ENCODE results near the gene FKBP15.

The FKBP15 gene

GRCh38 chr9:113186137-113186755, 34.8 kb downstream of the FKBP15 start:
- TF ChIP-seq ZNF8 (CRISPR knock-in tag; IDR thresholded peaks at IDR 0.05) (no peak), SNAI2 (CRISPR knock-in tag; IDR thresholded peaks at IDR 0.05) (no peak), TOX (CRISPR knock-in tag; IDR thresholded peaks at IDR 0.05; ENCODE audit: borderline replicate concordance) (no peak), TSHZ2 (CRISPR knock-in tag; IDR thresholded peaks at IDR 0.05) (no peak), BACH2 (CRISPR knock-in tag; IDR thresholded peaks at IDR 0.05; ENCODE audit: borderline replicate concordance) (no peak), ZFP30 (CRISPR knock-in tag; IDR thresholded peaks at IDR 0.05) (no peak)
- TF ChIP-seq, protein P1, sequence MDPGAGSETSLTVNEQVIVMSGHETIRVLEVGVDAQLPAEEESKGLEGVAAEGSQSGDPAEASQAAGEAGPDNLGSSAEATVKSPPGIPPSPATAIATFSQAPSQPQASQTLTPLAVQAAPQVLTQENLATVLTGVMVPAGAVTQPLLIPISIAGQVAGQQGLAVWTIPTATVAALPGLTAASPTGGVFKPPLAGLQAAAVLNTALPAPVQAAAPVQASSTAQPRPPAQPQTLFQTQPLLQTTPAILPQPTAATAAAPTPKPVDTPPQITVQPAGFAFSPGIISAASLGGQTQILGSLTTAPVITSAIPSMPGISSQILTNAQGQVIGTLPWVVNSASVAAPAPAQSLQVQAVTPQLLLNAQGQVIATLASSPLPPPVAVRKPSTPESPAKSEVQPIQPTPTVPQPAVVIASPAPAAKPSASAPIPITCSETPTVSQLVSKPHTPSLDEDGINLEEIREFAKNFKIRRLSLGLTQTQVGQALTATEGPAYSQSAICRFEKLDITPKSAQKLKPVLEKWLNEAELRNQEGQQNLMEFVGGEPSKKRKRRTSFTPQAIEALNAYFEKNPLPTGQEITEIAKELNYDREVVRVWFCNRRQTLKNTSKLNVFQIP (CRISPR knock-in tag; IDR thresholded peaks at IDR 0.05; ENCODE audit: borderline replicate concordance, low read depth), result no peak
- TF ChIP-seq, protein P2, sequence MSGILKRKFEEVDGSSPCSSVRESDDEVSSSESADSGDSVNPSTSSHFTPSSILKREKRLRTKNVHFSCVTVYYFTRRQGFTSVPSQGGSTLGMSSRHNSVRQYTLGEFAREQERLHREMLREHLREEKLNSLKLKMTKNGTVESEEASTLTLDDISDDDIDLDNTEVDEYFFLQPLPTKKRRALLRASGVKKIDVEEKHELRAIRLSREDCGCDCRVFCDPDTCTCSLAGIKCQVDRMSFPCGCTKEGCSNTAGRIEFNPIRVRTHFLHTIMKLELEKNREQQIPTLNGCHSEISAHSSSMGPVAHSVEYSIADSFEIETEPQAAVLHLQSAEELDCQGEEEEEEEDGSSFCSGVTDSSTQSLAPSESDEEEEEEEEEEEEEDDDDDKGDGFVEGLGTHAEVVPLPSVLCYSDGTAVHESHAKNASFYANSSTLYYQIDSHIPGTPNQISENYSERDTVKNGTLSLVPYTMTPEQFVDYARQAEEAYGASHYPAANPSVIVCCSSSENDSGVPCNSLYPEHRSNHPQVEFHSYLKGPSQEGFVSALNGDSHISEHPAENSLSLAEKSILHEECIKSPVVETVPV (CRISPR knock-in tag; IDR thresholded peaks at IDR 0.05), result no peak
- no peak for ATAC-seq

- TF ChIP-seq ARNTL (CRISPR knock-in tag; IDR thresholded peaks at IDR 0.05; ENCODE audit: borderline replicate concordance, low read depth), result no peak
- no peak for TF ChIP-seq ISL1 (CRISPR knock-in tag; IDR thresholded peaks at IDR 0.05)
- no peak for TF ChIP-seq ZNF565 (CRISPR knock-in tag; conservative IDR thresholded peaks at IDR 0.05; ENCODE audit: low read depth)
- TF ChIP-seq ZFP30 (CRISPR knock-in tag; IDR thresholded peaks at IDR 0.05), result no peak
- no peak for TF ChIP-seq TCF4 (CRISPR knock-in tag; IDR thresholded peaks at IDR 0.05; ENCODE audit: borderline replicate concordance)
- TF ChIP-seq BACH2 (CRISPR knock-in tag; IDR thresholded peaks at IDR 0.05; ENCODE audit: borderline replicate concordance), result no peak
- ATAC-seq, result no peak
Observed at GRCh38 chr9:113185271-113185670, 35.8 kb downstream of the FKBP15 start.

GRCh38 chr9:113184539-113184938, 36.5 kb downstream of the FKBP15 start:
- TF ChIP-seq ZFP3 (CRISPR knock-in tag; IDR thresholded peaks at IDR 0.05) (no peak), BACH2 (CRISPR knock-in tag; IDR thresholded peaks at IDR 0.05; ENCODE audit: borderline replicate concordance) (no peak), OSR1 (CRISPR knock-in tag; IDR thresholded peaks at IDR 0.05) (no peak), ZNF565 (CRISPR knock-in tag; conservative IDR thresholded peaks at IDR 0.05; ENCODE audit: low read depth) (no peak)
- ATAC-seq, result no peak

GRCh38 chr9:113183956-113184488, 37.1 kb downstream of the FKBP15 start:
- no peak for ATAC-seq
- TF ChIP-seq ISL1 (CRISPR knock-in tag; IDR thresholded peaks at IDR 0.05) (no peak), PPARA (CRISPR knock-in tag; IDR thresholded peaks at IDR 0.05; ENCODE audit: borderline replicate concordance) (no peak), OSR1 (CRISPR knock-in tag; IDR thresholded peaks at IDR 0.05) (no peak), PATZ1 (CRISPR knock-in tag; IDR thresholded peaks at IDR 0.05; ENCODE audit: borderline replicate concordance) (no peak), BACH2 (CRISPR knock-in tag; IDR thresholded peaks at IDR 0.05; ENCODE audit: borderline replicate concordance) (no peak), ZFP3 (CRISPR knock-in tag; IDR thresholded peaks at IDR 0.05) (no peak), ARNTL (CRISPR knock-in tag; IDR thresholded peaks at IDR 0.05; ENCODE audit: borderline replicate concordance, low read depth) (no peak), ZNF70 (CRISPR knock-in tag; IDR thresholded peaks at IDR 0.05) (no peak), RARB (CRISPR knock-in tag; IDR thresholded peaks at IDR 0.05) (no peak), ESRRG (CRISPR knock-in tag; IDR thresholded peaks at IDR 0.05) (no peak), TOX (CRISPR knock-in tag; IDR thresholded peaks at IDR 0.05; ENCODE audit: borderline replicate concordance) (no peak), GLIS3 (CRISPR knock-in tag; IDR thresholded peaks at IDR 0.05) (no peak), TSHZ2 (CRISPR knock-in tag; IDR thresholded peaks at IDR 0.05) (no peak)
- TF ChIP-seq, protein P2 (CRISPR knock-in tag; IDR thresholded peaks at IDR 0.05), result no peak
- TF ChIP-seq, protein P3, sequence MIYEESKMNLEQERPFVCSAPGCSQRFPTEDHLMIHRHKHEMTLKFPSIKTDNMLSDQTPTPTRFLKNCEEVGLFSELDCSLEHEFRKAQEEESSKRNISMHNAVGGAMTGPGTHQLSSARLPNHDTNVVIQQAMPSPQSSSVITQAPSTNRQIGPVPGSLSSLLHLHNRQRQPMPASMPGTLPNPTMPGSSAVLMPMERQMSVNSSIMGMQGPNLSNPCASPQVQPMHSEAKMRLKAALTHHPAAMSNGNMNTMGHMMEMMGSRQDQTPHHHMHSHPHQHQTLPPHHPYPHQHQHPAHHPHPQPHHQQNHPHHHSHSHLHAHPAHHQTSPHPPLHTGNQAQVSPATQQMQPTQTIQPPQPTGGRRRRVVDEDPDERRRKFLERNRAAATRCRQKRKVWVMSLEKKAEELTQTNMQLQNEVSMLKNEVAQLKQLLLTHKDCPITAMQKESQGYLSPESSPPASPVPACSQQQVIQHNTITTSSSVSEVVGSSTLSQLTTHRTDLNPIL (CRISPR knock-in tag; IDR thresholded peaks at IDR 0.05; ENCODE audit: low read depth), result no peak

Data from SK-N-SH treated with all-trans-retinoic acid at 6 μM for 48 hours (cell line).